Thyroid gland (tissue), 4 donors: Measurements from ENCODE around the gene KCTD21. TPM values are rescaled to one million over a fixed set of nuclear protein-coding genes. Genes with fewer than 3 reads are reported as not detected.

Experiments
- DNase-seq, 2 donors: peaks; one replicate each; pipeline ENCODE4 v3.0.0-alpha.2; 2019
- H3K27ac ChIP-seq, 3 donors: fragments of 200-600 bp; sonication (generic); 1 replicate in 2 of 3; 2 replicates in 1 of 3; pipeline ENCODE4 v1.5.1; 2016 to 2019; ENCODE audit warnings: mild to moderate bottlenecking in 1 of 3, moderate library complexity in 1 of 3
- H3K27me3 ChIP-seq: fragments of 200-600 bp; sonication (generic); one replicate; pipeline ENCODE4 v1.5.1; 2019
- H3K36me3 ChIP-seq, 2 donors: fragments of 200-600 bp; sonication (generic); one replicate each; pipeline ENCODE4 v1.5.1; 2016 to 2019
- H3K4me1 ChIP-seq, 2 donors: fragments of 200-600 bp; sonication (generic); one replicate each; pipeline ENCODE4 v1.5.1; 2017 to 2019
- H3K4me3 ChIP-seq, 3 donors: fragments of 200-600 bp; sonication (generic); replicated peaks in 1 of 3; 1 replicate in 2 of 3; 2 replicates in 1 of 3; pipeline ENCODE4 v1.5.1; 2016; ENCODE audit warnings: mild to moderate bottlenecking in 1 of 3
- H3K9me3 ChIP-seq: fragments of 200-600 bp; sonication (generic); one replicate; pipeline ENCODE4 v1.5.1; 2017
- CTCF ChIP-seq, 6 experiments: fragments of 200-600 bp in 3 of 6; fragments of 450-650 bp in 3 of 6; sonication (generic) in 3 of 6; IDR thresholded peaks; one replicate each; pipeline ENCODE4 v1.5.1; 2016 to 2019; ENCODE audit warnings: antibody characterized with exemption in 6 of 6, mild to moderate bottlenecking in 2 of 6, inconsistent platforms in 1 of 6, moderate library complexity in 1 of 6
- POLR2A ChIP-seq, 2 donors: fragments of 450-650 bp; IDR thresholded peaks; one replicate each; pipeline ENCODE4 v1.6.1; 2017; ENCODE audit warnings: antibody characterized with exemption in 2 of 2, mild to moderate bottlenecking in 2 of 2, moderate library complexity in 1 of 2
- WGBS, 2 donors: methylation state at CpG; one replicate each; pipeline ENCODE4 v1.1.5; 2017; 5-methylcytosine and 5-hydroxymethylcytosine counted together
- intact Hi-C: fragments of 100-400 bp; cut with DNase I; formaldehyde crosslinking; loops from one replicate; pipeline ENCODE4 v1.15.1; 2023
- total RNA-seq, 4 donors: library from RNA; depleted of rRNA; stranded (reverse); fragments of >200 nt; gene quantifications; one replicate each; pipeline ENCODE4 v1.2.3, GENCODE V29; 2016

Gene KCTD21
- total RNA-seq, 4 donors from 2014 or later = 16.6 to 23.4 (median 17.0) TPM

GRCh38 chr11:78168539-78169477 is 19.6 kb downstream of the KCTD21 start:
- DNase-seq = peak; percentile 92
- Histone ChIP-seq H3K27me3 (no peaks in the 10 kb centered on the region), H3K27ac (peak overlapping the region; percentile 97 to 99 (median 98)), H3K4me1 (peaks cover 22 to 39% of the 10 kb centered on the region in 2 donors), H3K4me3 (no peak overlapping the region), H3K36me3 (peaks cover 0 to 8% of the 10 kb centered on the region in 2 donors), H3K9me3 (no peaks in the 10 kb centered on the region)
- WGBS, 2 donors = 14 to 18% methylated on average over 14 to 17 of the region's 17 CpGs
- intact Hi-C loops = no loop called here
- TF ChIP-seq POLR2A (IDR thresholded peaks at IDR 0.05) (peak in 1 of 2 donors; percentile 67), CTCF (IDR thresholded peaks at IDR 0.05) (no peak)

GRCh38 chr11:78166855-78167469 is 21.5 kb downstream of the KCTD21 start:
- no peaks in the 10 kb centered on the region for H3K27me3 ChIP-seq
- no peak for DNase-seq
- TF ChIP-seq POLR2A (IDR thresholded peaks at IDR 0.05) (no peak), CTCF (IDR thresholded peaks at IDR 0.05) (no peak)
- H3K27ac ChIP-seq = peak overlapping the region in 2 of 3 donors; percentile 32 to 99
- no peaks in the 10 kb centered on the region for H3K36me3 ChIP-seq
- no peaks in the 10 kb centered on the region for H3K9me3 ChIP-seq
- 90 to 92% methylated on average over 6 of the region's 6 CpGs for WGBS, 2 donors
- H3K4me1 ChIP-seq = peaks cover 22 to 58% of the 10 kb centered on the region in 2 donors
- H3K4me3 ChIP-seq = no peak overlapping the region
- intact Hi-C loops = no loop called here

GRCh38 chr11:78164471-78164870 is 24.0 kb downstream of the KCTD21 start:
- TF ChIP-seq POLR2A (IDR thresholded peaks at IDR 0.05) (no peak), CTCF (IDR thresholded peaks at IDR 0.05) (no peak)
- Histone ChIP-seq H3K9me3 (no peaks in the 10 kb centered on the region), H3K27me3 (no peaks in the 10 kb centered on the region), H3K4me3 (no peak overlapping the region), H3K36me3 (no peaks in the 10 kb centered on the region), H3K4me1 (peaks cover 15 to 54% of the 10 kb centered on the region in 2 donors), H3K27ac (peak overlapping the region in 1 of 3 donors; percentile 22)
- no peak for DNase-seq
- 96 to 97% methylated on average over 2 of the region's 2 CpGs for WGBS, 2 donors
- intact Hi-C loops = no loop called here

- Histone ChIP-seq H3K4me3 (no peak overlapping the region), H3K9me3 (no peaks in the 10 kb centered on the region), H3K27me3 (no peaks in the 10 kb centered on the region), H3K27ac (peak overlapping the region in 2 of 3 donors; percentile 4 to 22), H3K4me1 (peaks cover 15 to 54% of the 10 kb centered on the region in 2 donors), H3K36me3 (no peaks in the 10 kb centered on the region)
- intact Hi-C loops = no loop called here
- no peak for TF ChIP-seq CTCF (IDR thresholded peaks at IDR 0.05)
- no peak for TF ChIP-seq POLR2A (IDR thresholded peaks at IDR 0.05)
- DNase-seq = no peak
- 42% methylated on average over 2 of the region's 2 CpGs for WGBS, 2 donors
These were observed 24.6 kb downstream of the KCTD21 start for GRCh38 chr11:78163828-78164227.
